Measurements from ENCODE around the gene DCAF16.
"Not testable (repeated sequence)": the region's sequence is repeated elsewhere in the genome, so short reads cannot be mapped to it uniquely, and the experiment has no call there.

Gene DCAF16

GRCh38 chr4:17810260-17811077, at the start of gene DCAF16, which contains the start of gene NCAPG:
DCAF16 (minus strand) TSS chr4:17810757; CDS start chr4:17804141, 6,616 bp downstream.
NCAPG (plus strand) TSS chr4:17810979; CDS start chr4:17811078, 99 bp downstream.
- peak; percentile 97 for DNase-seq (ENCODE audit: low read depth)
- H3K4me3 ChIP-seq (ENCODE audit: low read depth, low read length) = peak within 1 kb of the TSS; percentile 81
- TF ChIP-seq CTCF (IDR thresholded peaks at IDR 0.05; ENCODE audit: low read depth, low read length, missing control alignments) = no peak

GRCh38 chr4:17859793-17860406, 49.3 kb upstream of the DCAF16 start:
- H3K4me3 ChIP-seq (ENCODE audit: low read depth, low read length) = no peak overlapping the region
- DNase-seq (ENCODE audit: low read depth) = no peak
- no peak for TF ChIP-seq CTCF (IDR thresholded peaks at IDR 0.05; ENCODE audit: low read depth, low read length, missing control alignments)

- no peak for DNase-seq (ENCODE audit: low read depth)
- no peak overlapping the region for H3K4me3 ChIP-seq (ENCODE audit: low read depth, low read length)
- no peak for TF ChIP-seq CTCF (IDR thresholded peaks at IDR 0.05; ENCODE audit: low read depth, low read length, missing control alignments)
These were observed 43.5 kb upstream of the DCAF16 start for GRCh38 chr4:17854036-17854435.

- no peak overlapping the region for H3K4me3 ChIP-seq (ENCODE audit: low read depth, low read length)
- no peak for DNase-seq (ENCODE audit: low read depth)
- TF ChIP-seq CTCF (IDR thresholded peaks at IDR 0.05; ENCODE audit: low read depth, low read length, missing control alignments) = no peak
These were observed 41.4 kb upstream of the DCAF16 start for GRCh38 chr4:17851959-17852358.

GRCh38 chr4:17850295-17850694, 39.7 kb upstream of the DCAF16 start:
- DNase-seq (ENCODE audit: low read depth); H3K4me3 ChIP-seq (ENCODE audit: low read depth, low read length): not testable (repeated sequence)

- DNase-seq (ENCODE audit: low read depth) = no peak
These were observed 35.7 kb upstream of the DCAF16 start for GRCh38 chr4:17846266-17846665.

More at GRCh38 chr4:17846266-17846665, 35.7 kb upstream of the DCAF16 start:
- no peak overlapping the region for H3K4me3 ChIP-seq (ENCODE audit: low read depth, low read length)
- TF ChIP-seq CTCF (IDR thresholded peaks at IDR 0.05; ENCODE audit: low read depth, low read length, missing control alignments) = no peak

Data from GM12864 (cell line).